NCI-H187 treated with DMSO at 0.1 percent for 48 hours (cell line): Measurements from ENCODE around the gene INTS6L.

Experiments used
- DNase-seq: peaks from one replicate; lab custom pipeline; 2025; lab: John Stamatoyannopoulos, UW

INTS6L gene

DNA sequence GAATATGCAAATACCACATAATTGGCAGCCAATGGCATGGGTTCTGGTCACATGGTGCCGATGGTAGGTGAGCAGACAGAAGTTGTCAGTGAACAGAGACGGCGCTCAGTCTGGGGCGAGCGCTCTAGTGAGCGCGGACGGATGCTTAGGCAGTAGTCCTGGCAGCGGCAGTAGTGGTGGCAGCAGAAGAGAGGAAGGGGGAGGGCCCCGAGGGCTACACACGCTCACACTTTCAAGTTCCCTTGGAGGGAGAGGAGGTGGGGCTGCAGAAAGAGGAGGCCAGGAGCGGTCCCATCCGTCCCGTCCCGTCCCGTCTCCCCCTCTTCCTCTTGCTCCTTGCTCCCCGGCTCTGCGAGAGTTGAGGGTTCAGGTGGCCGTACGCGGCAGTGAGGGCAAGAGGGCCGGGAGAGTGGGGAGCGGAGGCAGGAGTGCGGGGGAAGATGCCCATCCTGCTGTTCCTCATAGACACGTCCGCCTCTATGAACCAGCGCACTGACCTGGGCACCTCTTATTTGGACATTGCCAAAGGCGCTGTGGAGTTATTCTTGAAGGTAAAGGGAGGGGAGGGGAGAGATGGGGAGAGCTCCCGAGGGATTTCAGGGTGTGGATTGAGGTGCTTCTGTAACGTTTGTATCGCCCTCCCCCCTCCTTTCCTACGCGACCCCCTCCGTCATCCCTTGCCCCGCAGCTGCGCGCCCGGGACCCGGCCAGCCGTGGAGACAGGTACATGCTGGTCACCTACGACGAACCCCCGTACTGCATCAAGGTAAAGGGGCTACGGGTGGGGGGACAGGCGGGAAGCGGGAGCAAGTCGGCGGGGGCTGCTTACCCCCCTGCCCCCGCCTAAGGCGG is at the start of gene INTS6L:
TSS of gene INTS6L (plus strand) at position 108 of the 852 bp plus-strand sequence. CDS start at position 441, 333 bp downstream.
- no peak for DNase-seq

- DNase-seq, result no peak
These were observed 44.1 kb upstream of the INTS6L start for GRCh38 chrX:135476378-135476777.

DNA sequence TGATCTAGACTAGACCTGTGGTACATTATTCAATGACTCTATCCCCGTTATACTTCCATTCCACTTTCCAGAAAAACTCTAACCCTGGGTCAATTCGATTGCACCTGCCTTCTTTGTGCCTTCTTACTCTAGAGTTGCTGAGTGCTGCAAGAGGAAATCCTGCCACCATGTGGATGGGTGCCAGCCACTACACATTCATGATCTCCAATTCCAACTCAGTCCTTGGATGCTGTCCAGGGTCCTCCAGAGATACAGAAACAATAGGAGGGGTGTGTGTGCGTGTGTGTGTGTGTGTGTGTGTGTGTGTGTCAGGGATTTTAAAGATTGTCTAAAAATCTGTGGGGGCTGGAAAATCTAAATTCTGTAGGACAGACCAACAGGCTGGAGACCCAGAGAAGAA is 42.9 kb upstream of the INTS6L start:
- DNase-seq, result no peak

DNA sequence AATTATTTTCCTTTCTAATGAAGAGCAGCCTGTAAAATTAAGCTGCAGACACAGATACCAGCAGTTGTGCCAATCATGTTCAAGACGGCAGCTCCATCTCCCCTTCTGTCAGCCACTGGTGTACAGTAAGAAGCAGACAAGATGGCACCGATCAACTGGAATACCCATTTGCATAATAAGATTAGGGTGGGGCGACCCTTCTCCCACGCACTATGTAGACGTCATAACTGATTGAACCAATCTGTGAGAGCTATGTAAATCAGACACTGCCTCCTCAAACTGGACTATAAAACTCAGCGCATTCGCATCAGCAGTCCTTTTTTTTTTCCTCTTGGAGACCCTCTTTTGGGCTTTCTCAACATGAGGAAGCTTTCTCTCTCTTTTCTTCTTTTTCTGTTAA is 40.4 kb upstream of the INTS6L start:
- no peak for DNase-seq

DNA sequence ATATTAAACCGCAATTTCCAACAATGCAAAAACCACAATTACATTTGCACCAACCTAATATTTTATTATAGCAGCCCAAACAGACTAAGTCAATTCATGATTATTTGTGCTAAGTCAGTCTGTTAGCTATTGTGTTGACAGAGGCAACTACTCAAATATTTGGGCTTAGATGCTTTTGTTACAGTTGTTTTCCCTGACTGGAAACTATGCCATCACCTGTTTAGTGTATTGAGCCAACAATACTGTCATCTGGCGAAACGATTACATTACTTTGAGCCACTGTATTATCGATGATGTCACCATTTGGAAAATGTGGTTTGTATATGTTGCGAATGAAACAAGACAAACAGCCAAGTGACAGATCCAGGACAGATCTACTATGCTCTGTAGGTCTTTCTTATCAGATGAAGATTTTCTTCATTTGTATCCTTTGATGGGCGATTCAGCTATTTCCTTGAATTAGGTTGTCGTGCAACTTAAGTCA is 38.7 kb upstream of the INTS6L start:
- no peak for DNase-seq

- no peak for DNase-seq
These were observed 35.7 kb upstream of the INTS6L start for GRCh38 chrX:135484641-135485289.

DNA sequence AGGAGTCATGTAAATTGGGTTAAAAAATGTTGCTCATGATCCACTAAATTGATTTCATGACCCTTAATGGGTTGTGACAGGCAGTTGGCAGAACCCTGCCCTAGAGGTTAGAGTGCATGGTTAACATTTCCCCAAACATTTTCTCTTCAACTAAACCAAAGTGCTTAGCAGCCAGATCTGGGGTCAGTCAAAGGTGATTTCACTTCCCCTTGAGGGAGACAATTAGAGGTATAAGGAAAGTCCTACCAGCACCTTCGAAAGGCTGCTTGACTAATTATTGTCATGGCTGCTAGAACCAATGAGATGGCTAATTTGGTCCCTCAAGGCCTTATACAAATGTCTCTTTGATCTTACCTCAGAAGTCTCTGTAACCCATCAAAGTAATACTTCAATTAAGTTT is 30.9 kb upstream of the INTS6L start:
- DNase-seq, result no peak

GRCh38 chrX:135490979-135491514 is 29.4 kb upstream of the INTS6L start:
- DNase-seq, result no peak

DNA sequence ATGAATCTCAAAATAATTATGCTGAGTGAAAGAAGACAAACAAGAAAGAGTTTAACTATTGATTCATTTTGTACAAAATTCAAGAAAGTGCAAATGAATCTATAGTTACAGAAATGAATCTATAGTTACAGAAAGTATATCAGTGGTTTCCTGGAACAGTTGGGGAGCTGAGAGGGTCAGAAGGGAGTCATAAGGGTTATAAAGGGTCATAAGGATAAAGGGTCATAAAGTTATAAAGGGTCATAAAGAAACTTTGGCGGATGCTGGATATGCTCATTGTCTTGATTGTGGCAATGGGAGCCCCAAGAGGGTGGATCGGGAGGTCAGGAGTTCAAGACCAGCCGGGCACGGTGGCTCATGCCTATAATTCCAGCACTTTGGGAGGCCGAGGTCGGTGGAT is 26.0 kb upstream of the INTS6L start:
- DNase-seq, result no peak

GRCh38 chrX:135497736-135498135 is 22.7 kb upstream of the INTS6L start:
- no peak for DNase-seq

DNA sequence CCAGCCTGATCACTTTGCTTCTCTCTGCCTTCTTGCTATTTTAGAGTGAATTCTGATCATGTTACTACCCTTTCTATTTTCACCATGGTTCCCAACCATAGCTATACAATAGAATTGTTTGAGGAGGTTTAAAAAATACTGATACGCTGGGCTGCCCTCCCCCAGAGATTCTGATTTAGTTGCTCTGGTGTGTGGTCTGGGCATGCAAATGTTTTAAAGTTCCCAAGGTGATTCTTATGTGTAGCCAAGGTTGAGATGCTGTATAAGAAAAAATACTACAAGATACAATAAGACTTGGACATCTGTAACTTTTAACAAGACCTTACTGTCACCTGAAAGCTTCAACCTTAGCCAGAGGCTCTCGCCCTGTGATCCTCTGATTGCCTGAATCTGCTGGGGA is 22.2 kb upstream of the INTS6L start:
- DNase-seq, result no peak

- no peak for DNase-seq
These were observed 15.1 kb upstream of the INTS6L start for GRCh38 chrX:135505351-135505750.

DNA sequence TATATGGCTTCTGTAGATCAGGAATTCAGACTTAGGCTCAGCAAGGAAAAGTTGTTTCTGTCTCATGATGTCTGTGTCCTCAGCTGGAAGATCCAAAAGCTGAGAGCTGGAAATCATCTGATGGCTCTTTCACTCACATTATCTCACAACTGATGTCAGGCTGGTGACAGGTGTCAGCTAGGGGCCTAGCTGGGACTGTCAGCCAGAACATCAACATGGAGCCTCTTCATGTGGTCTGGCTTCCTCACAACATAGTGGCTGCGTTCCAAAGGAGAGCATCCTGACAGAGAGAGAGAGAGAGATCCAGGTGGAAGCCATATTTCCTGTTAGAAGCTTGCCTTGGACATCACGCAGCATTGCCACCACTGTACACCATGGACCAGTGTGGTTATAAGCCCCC is 10.6 kb upstream of the INTS6L start:
- no peak for DNase-seq

DNA sequence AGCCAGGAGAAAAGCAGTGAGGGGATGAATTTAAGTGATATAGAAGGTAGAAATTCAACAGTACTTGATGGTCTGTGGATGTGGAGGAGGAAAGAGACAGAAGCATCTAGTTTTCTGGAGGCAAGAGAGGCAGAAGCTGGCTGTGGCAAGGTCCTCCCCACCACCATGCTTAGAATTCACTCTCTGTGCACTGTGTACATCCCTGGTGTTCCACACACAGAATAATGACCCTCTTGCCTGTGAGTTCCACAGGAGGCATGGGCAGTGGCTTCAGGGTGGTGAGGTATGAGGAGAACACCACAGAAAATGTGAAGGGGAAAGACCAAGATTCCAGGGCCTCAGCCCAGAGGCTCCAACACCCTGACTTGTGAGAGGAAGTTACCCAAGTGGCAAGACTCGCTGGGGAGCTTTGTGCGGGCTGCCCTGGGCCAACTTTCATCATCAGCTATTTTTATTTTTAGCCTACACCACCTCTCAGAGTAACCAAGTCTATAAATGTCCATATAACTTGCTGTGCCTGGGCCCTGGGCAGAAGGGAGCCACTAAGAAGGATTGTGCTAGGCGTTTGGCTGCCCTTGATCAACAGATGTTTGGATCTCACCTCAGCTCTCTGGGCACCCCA is 7.8 kb upstream of the INTS6L start:
- DNase-seq, result no peak

- DNase-seq, result no peak
These were observed 7.3 kb upstream of the INTS6L start for GRCh38 chrX:135513130-135513515.

GRCh38 chrX:135516376-135516775 is 4.1 kb upstream of the INTS6L start:
- no peak for DNase-seq

DNA sequence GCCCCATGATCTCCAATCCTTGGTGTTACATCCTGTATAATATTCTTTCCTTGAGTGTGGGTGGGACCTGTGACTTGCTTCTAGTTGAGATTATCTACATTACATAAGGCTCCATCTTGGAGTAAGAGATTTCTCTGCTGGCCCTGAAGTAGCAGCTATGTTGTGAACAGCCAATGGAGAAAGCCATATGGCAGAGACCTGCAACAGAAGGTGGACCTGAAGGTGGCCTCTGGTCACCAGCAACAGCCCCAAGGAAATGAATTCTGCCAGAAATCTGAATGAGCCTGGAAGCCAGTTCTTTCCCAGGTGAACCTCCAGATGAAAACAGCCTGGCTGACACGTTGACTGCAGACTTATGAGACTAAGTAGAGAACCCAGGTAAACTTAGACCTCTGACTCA is 2.3 kb upstream of the INTS6L start:
- DNase-seq, result no peak

GRCh38 chrX:135520022-135520552 is 373 bp upstream of the INTS6L start:
- no peak for DNase-seq

GRCh38 chrX:135521405-135522131 is 1.1 kb downstream of the INTS6L start:
- peak; percentile 48 for DNase-seq

DNA sequence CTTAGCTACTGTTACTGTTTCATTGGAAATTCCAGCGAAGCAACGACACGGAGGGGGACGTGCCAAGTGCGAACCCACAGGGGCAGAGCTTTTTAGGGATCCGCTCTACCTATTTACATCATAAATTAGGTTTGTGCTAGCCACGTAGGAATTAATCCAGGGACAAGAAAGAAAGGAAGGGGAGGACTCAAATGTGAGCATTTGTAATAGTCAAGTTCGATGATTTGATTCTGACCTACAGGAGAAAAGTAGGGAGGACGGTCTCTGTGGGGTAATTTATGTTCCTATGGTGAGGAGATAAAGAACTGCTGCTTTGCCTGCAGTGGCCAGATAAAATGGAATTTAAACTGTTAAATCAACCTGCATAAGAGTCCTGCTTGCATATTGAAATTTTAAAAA is 1.7 kb downstream of the INTS6L start:
- no peak for DNase-seq

DNA sequence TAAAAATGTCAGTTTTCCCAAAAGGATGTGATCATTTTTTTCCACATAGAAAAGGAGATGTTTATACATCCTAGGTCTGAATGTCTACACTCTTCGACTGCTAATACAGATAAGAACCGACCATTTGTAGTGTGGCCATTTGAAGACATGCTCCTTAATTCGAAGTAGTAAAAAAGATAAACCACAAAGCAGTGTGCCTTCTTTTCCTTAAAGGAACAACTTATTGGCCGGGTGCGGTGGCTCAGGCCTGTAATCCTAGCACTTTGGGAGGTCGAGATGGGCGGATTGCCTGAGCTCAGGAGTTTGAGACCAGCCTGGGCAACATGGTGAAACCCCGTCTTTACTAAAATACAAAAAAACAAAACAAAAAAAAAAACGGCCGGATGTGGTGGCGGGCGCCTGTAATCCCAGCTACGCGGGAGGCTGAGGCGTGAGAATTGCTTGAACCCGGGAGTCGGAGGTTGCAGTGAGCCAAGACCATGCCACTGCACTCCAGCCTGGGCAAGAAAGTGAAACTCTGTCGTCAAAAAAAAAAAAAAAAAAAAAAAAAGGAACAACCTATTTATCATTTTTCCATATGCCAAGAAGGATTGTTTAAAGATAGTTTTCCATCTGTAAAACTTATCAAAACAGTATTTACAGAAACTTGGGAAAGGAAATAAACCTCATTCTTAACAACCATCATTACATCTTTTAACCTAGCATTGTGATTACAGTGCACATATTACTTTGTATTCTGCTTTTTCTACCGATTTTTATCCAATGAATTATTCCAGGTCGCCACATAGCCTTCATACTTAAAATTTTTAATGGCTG is 2.6 kb downstream of the INTS6L start:
- DNase-seq, result no peak
